Gastrocnemius medialis (tissue), 4 donors: Measurements from ENCODE around the gene STARD3NL. TPM values are rescaled to one million over a fixed set of nuclear protein-coding genes. Genes with fewer than 3 reads are reported as not detected.
"Not testable (repeated sequence)": the region's sequence is repeated elsewhere in the genome, so short reads cannot be mapped to it uniquely, and the experiment has no call there.

Source experiments
- ATAC-seq, 2 donors: fragments of 150-250 bp; one replicate each; pipeline ENCODE4 v1.9.1; 2016
- DNase-seq, 2 donors: peaks; one replicate each; pipeline ENCODE4 v3.0.0-alpha.2; 2019
- H3K27ac ChIP-seq, 4 donors: fragments of 200-600 bp; sonication (generic); 1 replicate in 1 of 4; 2 replicates in 3 of 4; pipeline ENCODE4 v1.5.1; 2016 to 2018; ENCODE audit warnings: mild to moderate bottlenecking in 2 of 4, moderate library complexity in 1 of 4
- H3K27me3 ChIP-seq, 3 donors: fragments of 200-600 bp; sonication (generic) in 2 of 3; 1 replicate in 1 of 3; 2 replicates in 2 of 3; pipeline versions ENCODE4 v1.5.1 to v1.6.0; 2016 to 2019; ENCODE audit warnings: mild to moderate bottlenecking in 1 of 3, moderate library complexity in 1 of 3
- H3K36me3 ChIP-seq, 2 donors: fragments of 200-600 bp; sonication (generic) in 1 of 2; one replicate each; pipeline ENCODE4 v1.5.1; 2017 to 2018
- H3K4me1 ChIP-seq, 2 donors: fragments of 200-600 bp; sonication (generic) in 1 of 2; one replicate each; pipeline ENCODE4 v1.5.1; 2016 to 2017; ENCODE audit warnings: mild to moderate bottlenecking in 2 of 2
- H3K4me3 ChIP-seq, 4 donors: fragments of 200-600 bp; sonication (generic) in 3 of 4; 1 replicate in 1 of 4; 2 replicates in 3 of 4; pipeline ENCODE4 v1.5.1; 2016 to 2019; ENCODE audit warnings: mild to moderate bottlenecking in 2 of 4
- H3K9me3 ChIP-seq, 3 donors: fragments of 200-600 bp; sonication (generic) in 2 of 3; 1 replicate in 1 of 3; 2 replicates in 2 of 3; pipeline ENCODE4 v1.5.1; 2016 to 2019
- POLR2A ChIP-seq, 2 donors: fragments of 450-650 bp; IDR thresholded peaks; one replicate each; pipeline ENCODE4 v1.6.1; 2017; ENCODE audit warnings: antibody characterized with exemption in 2 of 2, mild to moderate bottlenecking in 2 of 2, moderate library complexity in 2 of 2
- in situ Hi-C, 4 donors: fragments of 200-750 bp; cut with MboI; loops; one replicate each; pipeline versions ENCODE4 v1.15.0 to v1.8.0; 2017; ENCODE audit warnings: low sequenced_read_pairs in 4 of 4
- intact Hi-C: fragments of 100-400 bp; cut with DNase I; formaldehyde crosslinking; loops from one replicate; pipeline ENCODE4 v1.15.1; 2023; ENCODE audit warnings: low total_unique reads
- total RNA-seq, 4 donors: library from RNA; depleted of rRNA; stranded (reverse); fragments of >200 nt; gene quantifications; one replicate each; pipeline versions ENCODE4 v1.1.0 to v1.2.3, GENCODE V29; 2016
- TF ChIP-seq, protein P1 (sequence below), 5 experiments: fragments of 450-650 bp in 3 of 5; fragments of 200-600 bp in 2 of 5; sonication (generic) in 2 of 5; IDR thresholded peaks in 4 of 5; conservative IDR thresholded peaks in 1 of 5; 1 replicate in 4 of 5; 2 replicates in 1 of 5; pipeline ENCODE4 v1.5.1; 2016 to 2019; ENCODE audit warnings: antibody characterized with exemption in 5 of 5, mild to moderate bottlenecking in 3 of 5, moderate library complexity in 3 of 5

STARD3NL gene
- total RNA-seq, 4 donors from 2014 or later = 18.1 to 22.0 (median 19.7) TPM

GRCh38 chr7:38257350-38257677, 79.3 kb downstream of the STARD3NL start:
- Histone ChIP-seq H3K4me1 (no peaks in the 10 kb centered on the region), H3K27ac (no peak overlapping the region)
- no peak for TF ChIP-seq POLR2A (IDR thresholded peaks at IDR 0.05)
- TF ChIP-seq, protein P1, sequence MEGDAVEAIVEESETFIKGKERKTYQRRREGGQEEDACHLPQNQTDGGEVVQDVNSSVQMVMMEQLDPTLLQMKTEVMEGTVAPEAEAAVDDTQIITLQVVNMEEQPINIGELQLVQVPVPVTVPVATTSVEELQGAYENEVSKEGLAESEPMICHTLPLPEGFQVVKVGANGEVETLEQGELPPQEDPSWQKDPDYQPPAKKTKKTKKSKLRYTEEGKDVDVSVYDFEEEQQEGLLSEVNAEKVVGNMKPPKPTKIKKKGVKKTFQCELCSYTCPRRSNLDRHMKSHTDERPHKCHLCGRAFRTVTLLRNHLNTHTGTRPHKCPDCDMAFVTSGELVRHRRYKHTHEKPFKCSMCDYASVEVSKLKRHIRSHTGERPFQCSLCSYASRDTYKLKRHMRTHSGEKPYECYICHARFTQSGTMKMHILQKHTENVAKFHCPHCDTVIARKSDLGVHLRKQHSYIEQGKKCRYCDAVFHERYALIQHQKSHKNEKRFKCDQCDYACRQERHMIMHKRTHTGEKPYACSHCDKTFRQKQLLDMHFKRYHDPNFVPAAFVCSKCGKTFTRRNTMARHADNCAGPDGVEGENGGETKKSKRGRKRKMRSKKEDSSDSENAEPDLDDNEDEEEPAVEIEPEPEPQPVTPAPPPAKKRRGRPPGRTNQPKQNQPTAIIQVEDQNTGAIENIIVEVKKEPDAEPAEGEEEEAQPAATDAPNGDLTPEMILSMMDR (IDR thresholded peaks at IDR 0.05 in 4 of 5, conservative IDR thresholded peaks at IDR 0.05 in 1 of 5) = no peak

GRCh38 chr7:38259157-38259556, 81.1 kb downstream of the STARD3NL start:
- intact Hi-C loops, in situ Hi-C loops, ATAC-seq: not testable (repeated sequence)

More at GRCh38 chr7:38257350-38257677, 79.3 kb downstream of the STARD3NL start:
- H3K27me3 ChIP-seq = no peaks in the 10 kb centered on the region
- in situ Hi-C loops (no loop called here), intact Hi-C loops (no loop called here)
- H3K9me3 ChIP-seq = no peaks in the 10 kb centered on the region
- no peak overlapping the region for H3K4me3 ChIP-seq
- ATAC-seq = no peak
- no peaks in the 10 kb centered on the region for H3K36me3 ChIP-seq
- DNase-seq = no peak

GRCh38 chr7:38261601-38262000, 83.6 kb downstream of the STARD3NL start:
- DNase-seq, in situ Hi-C loops, H3K27me3 ChIP-seq, H3K27ac ChIP-seq, H3K36me3 ChIP-seq, ATAC-seq, H3K4me1 ChIP-seq, H3K9me3 ChIP-seq, intact Hi-C loops, H3K4me3 ChIP-seq: not testable (repeated sequence)

More at GRCh38 chr7:38259157-38259556, 81.1 kb downstream of the STARD3NL start:
- H3K4me3 ChIP-seq, H3K4me1 ChIP-seq, H3K36me3 ChIP-seq, DNase-seq, H3K27ac ChIP-seq, H3K27me3 ChIP-seq, H3K9me3 ChIP-seq: not testable (repeated sequence)

DNA sequence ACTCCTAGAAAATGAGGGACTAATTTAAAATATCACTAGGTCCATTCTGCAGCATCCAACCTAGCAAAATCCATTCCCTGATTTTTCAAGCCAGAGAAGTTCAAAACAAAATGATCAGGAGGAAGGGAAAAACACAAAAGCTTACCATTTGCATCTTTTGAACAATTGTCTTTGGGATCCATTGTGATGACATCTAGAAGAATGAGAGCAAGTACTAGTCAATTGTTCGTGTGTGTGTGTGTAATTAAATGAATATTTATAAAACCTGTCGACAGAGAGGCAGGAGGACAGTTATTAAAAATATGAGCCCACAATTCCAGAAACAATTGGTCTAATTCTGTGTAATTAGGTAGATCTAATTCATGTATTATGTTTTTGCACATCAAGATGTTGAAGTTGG, 84.0 kb downstream of the STARD3NL start:
- H3K4me1 ChIP-seq, in situ Hi-C loops, H3K4me3 ChIP-seq, ATAC-seq, intact Hi-C loops, H3K27ac ChIP-seq, H3K27me3 ChIP-seq, H3K36me3 ChIP-seq, DNase-seq, H3K9me3 ChIP-seq: not testable (repeated sequence)

GRCh38 chr7:38262545-38262944, 84.5 kb downstream of the STARD3NL start:
- intact Hi-C loops = no loop called here
- in situ Hi-C loops = no loop called here
- no peak for ATAC-seq

GRCh38 chr7:38263274-38263673, 85.2 kb downstream of the STARD3NL start:
- H3K4me3 ChIP-seq, H3K9me3 ChIP-seq, H3K27me3 ChIP-seq, DNase-seq, H3K27ac ChIP-seq, in situ Hi-C loops, H3K36me3 ChIP-seq, intact Hi-C loops, ATAC-seq, H3K4me1 ChIP-seq: not testable (repeated sequence)

More at GRCh38 chr7:38262545-38262944, 84.5 kb downstream of the STARD3NL start:
- no peak for DNase-seq
- H3K4me1 ChIP-seq = no peaks in the 10 kb centered on the region
- H3K27ac ChIP-seq = no peak overlapping the region
- no peaks in the 10 kb centered on the region for H3K9me3 ChIP-seq
- no peaks in the 10 kb centered on the region for H3K27me3 ChIP-seq
- no peak overlapping the region for H3K4me3 ChIP-seq
- H3K36me3 ChIP-seq = no peaks in the 10 kb centered on the region
- no peak for TF ChIP-seq POLR2A (IDR thresholded peaks at IDR 0.05)
- TF ChIP-seq, protein P1 (IDR thresholded peaks at IDR 0.05 in 4 of 5, conservative IDR thresholded peaks at IDR 0.05 in 1 of 5) = no peak

DNA sequence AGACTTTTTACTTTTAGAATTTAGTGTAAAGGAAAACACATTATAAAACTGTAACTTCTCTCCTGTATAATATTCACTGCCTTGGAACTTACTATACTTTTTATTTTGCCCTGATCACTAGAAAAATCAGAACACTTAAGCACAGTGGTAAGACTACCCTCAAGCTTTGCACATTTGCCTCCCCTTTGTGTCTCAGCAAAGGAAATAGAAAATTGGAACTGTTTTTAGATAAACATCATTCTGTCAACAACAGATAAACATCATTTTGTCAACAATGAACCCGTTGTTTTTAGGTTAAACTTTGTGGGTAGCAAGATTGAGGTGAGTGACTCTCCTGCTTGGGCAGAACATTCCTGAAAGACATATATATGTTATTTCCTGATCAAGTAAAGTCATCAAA, 86.6 kb downstream of the STARD3NL start:
- H3K36me3 ChIP-seq, DNase-seq, intact Hi-C loops, in situ Hi-C loops, H3K27me3 ChIP-seq, ATAC-seq, H3K27ac ChIP-seq, H3K4me1 ChIP-seq, H3K9me3 ChIP-seq, H3K4me3 ChIP-seq: not testable (repeated sequence)

DNA sequence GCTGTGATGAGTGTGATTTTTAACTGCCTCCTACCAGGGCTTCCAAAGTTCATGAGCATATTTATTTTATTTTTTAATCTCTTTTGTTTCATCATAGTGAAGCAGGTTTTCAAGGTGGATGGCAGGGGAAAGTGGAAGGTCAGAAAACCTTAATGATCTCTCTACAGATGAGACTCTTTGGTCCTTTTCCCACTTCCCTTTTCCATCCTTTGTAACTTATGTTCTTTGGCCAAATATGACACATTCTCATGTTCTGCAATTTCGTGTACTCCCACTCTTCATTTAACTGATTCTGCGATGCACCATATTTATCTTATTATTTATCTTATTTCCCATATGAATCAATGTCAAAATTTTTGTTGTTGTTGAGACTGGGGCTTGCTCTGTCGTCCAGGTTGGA, 87.9 kb downstream of the STARD3NL start:
- in situ Hi-C loops, H3K9me3 ChIP-seq: not testable (repeated sequence)

GRCh38 chr7:38269704-38270346, 91.8 kb downstream of the STARD3NL start:
- H3K27ac ChIP-seq, in situ Hi-C loops, H3K4me1 ChIP-seq, ATAC-seq, H3K4me3 ChIP-seq, intact Hi-C loops, H3K36me3 ChIP-seq, DNase-seq, H3K9me3 ChIP-seq, H3K27me3 ChIP-seq: not testable (repeated sequence)

More for the DNA sequence above, 87.9 kb downstream of the STARD3NL start:
- intact Hi-C loops, DNase-seq, H3K27me3 ChIP-seq, H3K4me3 ChIP-seq, H3K36me3 ChIP-seq, ATAC-seq, H3K4me1 ChIP-seq, H3K27ac ChIP-seq: not testable (repeated sequence)

DNA sequence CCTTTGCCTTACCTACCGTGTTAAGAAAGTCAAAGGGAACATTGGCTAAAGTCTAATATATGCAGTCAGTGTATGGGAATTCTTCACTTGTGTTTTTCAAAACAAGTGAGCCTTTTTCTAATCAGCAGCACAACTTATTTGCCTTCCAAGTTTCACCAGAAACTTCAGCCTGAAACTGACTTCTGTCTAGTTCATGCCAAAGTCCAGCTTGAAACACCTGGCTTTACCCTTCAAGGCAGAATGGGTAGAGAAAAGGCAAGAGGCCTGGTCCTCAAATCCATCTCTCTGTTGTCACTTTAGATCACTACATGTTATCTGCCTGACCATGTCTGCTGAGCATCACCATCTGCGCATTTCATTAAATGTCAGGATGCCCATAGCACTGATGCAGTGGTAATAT, 92.4 kb downstream of the STARD3NL start:
- H3K4me1 ChIP-seq, DNase-seq, H3K36me3 ChIP-seq, ATAC-seq, H3K4me3 ChIP-seq, in situ Hi-C loops, H3K27me3 ChIP-seq, H3K27ac ChIP-seq, intact Hi-C loops, H3K9me3 ChIP-seq: not testable (repeated sequence)
